SJSA1 (cell line): Measurements from ENCODE around the gene C14orf119. TPM values are rescaled to one million over a fixed set of nuclear protein-coding genes. Genes with fewer than 3 reads are reported as not detected.
A peak's percentile ranks its signal among the peaks of the same experiment; 100 is the strongest.

Experiments
- DNase-seq, 2 experiments: peaks; one replicate each; pipeline ENCODE4 v3.0.0-alpha.2; 2015 to 2020; ENCODE audit warnings: low spot score in 2 of 2, low read depth in 1 of 2
- H3K27ac ChIP-seq: fragments of 250-450 bp; sonication (Bioruptor Pico); 2 replicates; pipeline ENCODE4 v1.5.1; 2020; ENCODE audit warnings: mild to moderate bottlenecking, moderate library complexity
- H3K27me3 ChIP-seq: fragments of 250-450 bp; sonication (Bioruptor Pico); replicated peaks from 2 replicates; pipeline ENCODE4 v1.5.1; 2020; ENCODE audit warnings: mild to moderate bottlenecking, moderate library complexity
- H3K36me3 ChIP-seq: fragments of 250-450 bp; sonication (Bioruptor Pico); 2 replicates; pipeline ENCODE4 v1.5.1; 2020; ENCODE audit warnings: mild to moderate bottlenecking
- H3K4me1 ChIP-seq: fragments of 250-450 bp; sonication (Bioruptor Pico); replicated peaks from 2 replicates; pipeline ENCODE4 v1.6.1; 2021; ENCODE audit warnings: mild to moderate bottlenecking
- H3K4me3 ChIP-seq: fragments of 250-450 bp; sonication (Bioruptor Pico); 2 replicates; pipeline ENCODE4 v1.5.1; 2020; ENCODE audit warnings: mild to moderate bottlenecking
- H3K9me3 ChIP-seq: fragments of 250-450 bp; sonication (Bioruptor Pico); replicated peaks from 2 replicates; pipeline ENCODE4 v1.5.1; 2020; ENCODE audit warnings: mild to moderate bottlenecking
- total RNA-seq: library from RNA; depleted of rRNA; stranded (reverse); fragments of >200 nt; shearing (Covaris generic); gene quantifications from 2 replicates; pipeline ENCODE4 v1.2.3, GENCODE V29; 2014

C14orf119 gene
- total RNA-seq, 1 experiment from 2014 or later, result 33.1 TPM

DNA sequence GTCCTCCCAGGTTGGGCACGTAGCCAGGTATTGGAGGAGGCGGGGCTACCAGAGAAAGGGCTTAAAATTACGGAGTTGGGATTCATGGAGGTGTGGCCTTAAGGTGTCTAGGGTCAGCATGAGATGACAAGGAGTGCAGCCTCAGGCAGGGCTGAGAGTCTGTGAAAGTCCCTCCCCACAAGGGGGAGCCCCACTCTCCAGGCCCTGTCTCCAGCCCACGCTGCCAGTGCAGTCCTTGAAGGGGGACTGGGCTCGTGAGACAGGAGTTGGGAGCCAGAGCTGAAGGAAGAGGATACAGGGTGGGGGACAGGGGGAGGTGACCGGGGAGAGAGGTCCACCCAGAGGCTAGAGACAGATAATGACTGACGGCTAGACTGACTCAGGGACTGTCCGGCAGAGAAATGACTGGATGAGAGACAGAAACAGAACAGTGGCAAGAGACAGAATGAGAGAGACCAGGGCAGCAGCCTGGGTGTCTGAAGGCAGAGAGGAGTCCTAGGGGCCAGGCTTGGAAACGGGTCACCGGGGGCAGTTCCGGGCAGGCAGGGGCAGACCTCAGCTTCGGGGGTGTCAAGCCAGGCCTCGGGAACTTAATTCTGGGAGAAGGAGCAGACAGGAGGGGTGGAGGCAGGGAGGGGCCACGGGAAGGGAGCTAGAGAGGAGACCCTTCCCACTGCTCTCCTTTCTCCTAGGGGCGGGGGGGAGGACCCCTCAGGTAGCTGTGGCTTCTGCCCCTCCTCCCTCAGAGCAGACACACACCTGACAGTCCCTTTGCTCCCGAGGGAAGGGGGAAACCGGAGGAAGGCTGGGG is 39.0 kb upstream of the C14orf119 start:
- no peaks in the 10 kb centered on the region for H3K27me3 ChIP-seq
- peaks cover 33% of the 10 kb centered on the region for H3K36me3 ChIP-seq
- H3K27ac ChIP-seq, result no peak overlapping the region
- H3K9me3 ChIP-seq, result no peaks in the 10 kb centered on the region
- peak overlapping the region; percentile 61 for H3K4me3 ChIP-seq
- peaks cover 24% of the 10 kb centered on the region for H3K4me1 ChIP-seq
- DNase-seq, result peak; percentile 79 to 81

DNA sequence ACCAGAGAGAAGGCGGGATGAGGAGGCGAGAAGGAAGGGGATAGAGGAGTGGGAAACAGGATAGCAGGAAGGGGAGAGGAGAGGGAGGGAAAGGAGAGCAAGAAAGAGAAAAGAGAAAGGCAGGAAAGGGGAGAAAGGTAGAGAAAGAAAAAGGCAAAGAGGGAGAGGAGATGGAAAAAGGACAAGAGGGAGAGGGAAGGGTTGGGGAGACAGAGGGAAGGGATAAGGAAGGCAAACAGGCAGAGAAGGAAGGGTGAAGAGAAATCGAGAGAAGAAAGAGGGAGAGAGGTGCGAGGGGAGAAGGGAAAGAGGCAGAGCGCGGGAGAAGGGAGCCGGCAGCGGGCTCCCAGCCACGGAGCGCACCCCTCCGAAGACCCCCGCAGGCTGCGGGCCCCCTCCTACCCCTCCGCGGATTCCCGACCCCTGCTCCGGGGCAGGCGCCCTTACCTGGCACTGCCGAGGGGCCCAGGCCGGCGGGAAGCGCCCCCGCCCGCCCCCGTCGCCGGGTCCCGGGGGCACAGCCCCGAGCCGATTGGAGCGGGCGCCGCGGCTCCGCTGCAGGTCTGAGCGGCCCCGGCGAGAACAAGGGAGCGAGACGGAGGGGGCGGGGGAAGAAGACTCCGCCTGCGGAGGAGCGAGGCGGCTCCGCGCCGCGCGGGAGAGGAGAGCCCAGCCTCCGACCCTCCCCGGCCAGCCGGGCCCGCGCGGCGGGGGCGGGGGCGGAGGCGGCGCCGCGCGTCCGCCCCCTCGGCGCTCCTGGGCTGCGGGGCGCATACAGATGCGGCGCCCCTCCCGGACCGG is 38.1 kb upstream of the C14orf119 start, which contains the start of gene CDH24:
CDH24 (minus strand) TSS at position 565 of the 801 bp plus-strand sequence. CDS start 1,787 bp downstream, outside the sequence.
- H3K27ac ChIP-seq, result peak within 1 kb of the TSS; percentile 26; the same call in 1 of the 2 replicates
- DNase-seq, result peak; percentile 65 to 78
- no peaks in the 10 kb centered on the region for H3K9me3 ChIP-seq
- H3K27me3 ChIP-seq, result no peaks in the 10 kb centered on the region
- peaks cover 41% of the 10 kb centered on the region for H3K36me3 ChIP-seq
- H3K4me1 ChIP-seq, result peaks cover 32% of the 10 kb centered on the region
- H3K4me3 ChIP-seq, result peak within 1 kb of the TSS; percentile 61

DNA sequence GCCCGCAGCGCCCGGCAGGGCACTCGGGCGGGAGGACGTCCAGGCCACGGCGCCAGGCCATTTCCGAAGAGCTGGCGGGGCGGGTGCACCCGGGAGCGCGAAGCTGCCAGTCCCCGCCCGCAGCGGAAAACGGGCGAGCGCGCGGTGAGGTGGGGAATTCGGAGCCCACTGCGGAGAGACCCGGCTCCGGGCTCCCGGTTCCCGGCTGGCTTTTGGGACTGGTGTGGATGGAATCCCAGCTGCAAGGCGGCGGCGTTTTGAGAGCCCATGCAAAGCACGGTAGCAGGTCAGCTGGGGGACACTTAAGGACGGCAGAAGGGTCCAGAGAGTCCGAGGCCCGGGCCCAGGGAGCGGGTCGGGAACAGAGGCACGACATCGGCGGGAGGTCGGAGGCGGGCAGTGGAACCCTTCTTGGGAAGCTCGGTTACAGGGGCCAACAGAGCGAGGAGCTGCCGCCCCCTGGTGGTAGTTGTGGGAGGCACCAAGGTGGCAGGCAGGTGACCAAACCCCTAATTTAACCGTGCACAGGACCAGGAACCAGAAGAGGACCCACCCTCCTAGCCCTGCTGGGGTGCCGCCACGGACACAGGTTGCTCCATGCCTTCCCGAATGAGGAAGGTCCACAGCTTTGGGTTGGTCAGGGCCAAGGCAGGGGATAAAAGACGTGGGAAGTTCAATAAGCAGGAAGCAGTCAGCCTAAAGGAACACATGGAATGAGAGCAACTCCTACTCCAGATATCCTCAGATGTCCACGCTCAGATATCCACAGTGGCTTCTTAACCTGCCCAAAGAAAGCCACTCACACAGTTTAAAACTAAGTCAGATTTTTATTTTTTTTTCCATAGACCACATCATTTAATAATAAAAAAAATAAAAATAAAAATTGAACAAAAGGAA is 37.3 kb upstream of the C14orf119 start:
- peak; percentile 83 to 91 for DNase-seq
- H3K27ac ChIP-seq, result peak overlapping the region; percentile 26; the same call in 1 of the 2 replicates
- H3K4me1 ChIP-seq, result peaks cover 40% of the 10 kb centered on the region
- peak overlapping the region; percentile 61 for H3K4me3 ChIP-seq
- H3K36me3 ChIP-seq, result peaks cover 50% of the 10 kb centered on the region
- no peaks in the 10 kb centered on the region for H3K27me3 ChIP-seq
- no peaks in the 10 kb centered on the region for H3K9me3 ChIP-seq

DNA sequence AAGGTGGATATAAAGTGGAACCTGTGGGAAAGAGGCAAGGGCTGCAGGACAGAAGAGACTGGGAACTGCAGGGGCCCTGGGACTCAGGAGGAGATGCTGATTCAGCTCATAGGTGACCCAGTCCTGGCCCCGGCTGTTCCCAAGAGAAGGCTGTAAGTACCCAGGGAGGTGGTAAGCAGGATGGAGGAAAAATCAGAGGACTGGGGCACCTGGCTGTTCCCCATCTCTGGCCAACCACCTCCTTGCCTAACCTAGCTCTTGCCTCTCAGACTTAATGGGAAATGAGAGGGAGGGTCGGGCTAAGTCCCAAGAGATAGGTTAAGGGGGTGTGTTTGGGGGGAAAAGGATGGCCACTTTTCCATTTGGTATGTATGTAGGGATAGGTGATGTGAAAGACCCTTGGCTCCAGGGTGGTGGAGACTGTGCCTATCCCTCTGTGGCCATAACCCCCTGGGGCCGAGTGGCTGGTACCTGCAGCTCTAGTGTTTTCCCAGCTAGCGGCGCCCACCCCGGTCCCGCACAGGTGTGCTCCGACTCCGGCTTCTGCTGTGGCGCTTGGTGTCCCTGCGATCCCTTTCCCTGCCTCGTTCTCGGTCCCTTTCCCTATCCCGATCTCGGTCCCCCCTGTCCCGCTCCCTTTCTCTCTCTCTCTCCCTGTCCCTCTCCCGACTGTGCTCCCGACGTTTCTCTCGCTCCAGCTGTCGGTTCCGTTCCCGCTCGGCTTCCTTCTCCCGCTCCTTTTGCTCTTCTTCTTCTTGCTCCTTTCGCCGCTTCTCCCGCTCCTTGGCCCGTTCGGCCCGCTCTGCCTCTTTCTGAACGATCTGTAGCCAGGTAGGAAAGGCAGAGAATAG is 36.4 kb upstream of the C14orf119 start:
- no peaks in the 10 kb centered on the region for H3K27me3 ChIP-seq
- DNase-seq, result no peak
- H3K4me3 ChIP-seq, result no peak overlapping the region
- H3K36me3 ChIP-seq, result peaks cover 58% of the 10 kb centered on the region
- peaks cover 43% of the 10 kb centered on the region for H3K4me1 ChIP-seq
- no peak overlapping the region for H3K27ac ChIP-seq
- H3K9me3 ChIP-seq, result no peaks in the 10 kb centered on the region

DNA sequence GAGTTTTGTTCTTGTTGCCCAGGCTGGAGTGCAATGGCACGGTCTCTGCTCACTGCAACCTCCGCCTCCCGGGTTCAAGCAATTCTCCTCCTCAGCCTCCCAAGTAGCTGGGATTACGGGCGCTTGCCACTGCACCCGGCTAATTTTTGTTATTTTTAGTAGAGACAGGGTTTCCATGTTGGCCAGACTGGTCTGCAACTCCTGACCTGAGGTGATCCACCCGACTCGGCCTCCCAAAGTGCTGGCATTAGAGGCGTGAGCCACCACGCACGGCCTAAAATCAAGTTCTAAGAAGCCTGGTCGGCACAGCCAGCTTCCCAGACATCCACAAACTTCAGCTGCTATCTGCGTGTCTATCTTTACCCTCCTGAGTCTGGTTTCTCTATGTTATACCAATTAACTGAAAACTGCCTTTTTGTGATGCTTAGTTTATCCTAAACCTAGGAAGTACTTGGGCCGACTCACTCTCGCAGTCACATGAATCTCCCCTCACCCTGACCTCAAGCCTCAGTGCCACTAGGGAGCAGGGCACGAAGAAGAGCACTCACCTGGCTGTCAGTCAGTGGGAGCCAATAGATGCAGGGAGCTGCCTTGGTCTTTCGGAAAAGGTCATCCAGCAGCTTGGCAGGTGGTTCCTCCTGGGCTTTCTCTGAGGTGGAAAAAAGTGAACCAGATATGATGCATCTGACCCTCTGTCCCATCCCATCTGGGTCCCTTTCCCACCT is 34.6 kb upstream of the C14orf119 start:
- H3K4me3 ChIP-seq, result no peak overlapping the region
- no peak for DNase-seq
- no peak overlapping the region for H3K27ac ChIP-seq
- peaks cover 76% of the 10 kb centered on the region for H3K36me3 ChIP-seq
- H3K27me3 ChIP-seq, result no peaks in the 10 kb centered on the region
- peaks cover 41% of the 10 kb centered on the region for H3K4me1 ChIP-seq
- no peaks in the 10 kb centered on the region for H3K9me3 ChIP-seq

DNA sequence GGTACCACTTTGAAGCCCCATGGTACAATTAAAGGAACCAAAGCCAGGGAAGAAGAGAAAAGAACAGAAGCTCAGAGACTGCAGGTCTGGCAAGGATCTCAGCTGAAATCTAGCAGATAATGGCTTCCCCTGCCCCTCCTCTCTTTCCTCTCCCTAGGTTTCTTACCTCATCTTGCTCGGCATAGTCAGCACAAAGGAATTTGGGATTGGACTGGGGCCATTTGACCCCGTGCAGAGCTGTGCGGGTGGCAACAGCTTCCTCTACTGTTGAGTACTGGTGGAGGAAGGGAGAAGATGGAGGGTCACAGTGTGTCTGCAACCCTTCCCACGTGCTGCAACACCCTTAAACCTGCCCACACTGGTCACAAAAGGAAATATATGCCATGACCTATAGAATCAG is 33.3 kb upstream of the C14orf119 start:
- peak overlapping the region; percentile 77 for H3K27ac ChIP-seq
- DNase-seq, result peak; percentile 91 to 95
- H3K9me3 ChIP-seq, result no peaks in the 10 kb centered on the region
- peaks cover 88% of the 10 kb centered on the region for H3K36me3 ChIP-seq
- no peaks in the 10 kb centered on the region for H3K27me3 ChIP-seq
- H3K4me1 ChIP-seq, result peaks cover 28% of the 10 kb centered on the region
- H3K4me3 ChIP-seq, result no peak overlapping the region

DNA sequence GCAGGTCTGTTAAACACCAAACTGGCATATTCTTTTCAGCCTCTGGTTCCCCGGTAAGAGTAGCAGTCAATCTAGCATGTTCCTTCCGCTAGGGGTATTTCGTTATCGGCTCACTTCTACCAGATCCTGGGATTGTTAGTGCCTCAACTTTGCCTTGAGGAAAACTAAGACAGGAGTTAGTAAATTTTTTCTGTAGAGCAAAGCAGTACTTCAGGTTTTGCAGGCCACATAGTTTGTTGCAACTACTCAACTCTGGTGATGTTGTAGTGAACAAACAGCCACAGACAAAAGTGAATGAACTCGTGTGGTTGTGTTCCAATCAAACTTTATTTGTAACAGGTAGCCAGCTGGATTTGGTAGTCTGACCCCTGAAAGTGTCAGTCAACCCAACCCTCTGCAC is 31.7 kb upstream of the C14orf119 start:
- H3K4me1 ChIP-seq, result peaks cover 19% of the 10 kb centered on the region
- H3K36me3 ChIP-seq, result peaks cover 93% of the 10 kb centered on the region
- H3K27me3 ChIP-seq, result no peaks in the 10 kb centered on the region
- no peaks in the 10 kb centered on the region for H3K9me3 ChIP-seq
- H3K4me3 ChIP-seq, result no peak overlapping the region
- H3K27ac ChIP-seq, result no peak overlapping the region
- no peak for DNase-seq

DNA sequence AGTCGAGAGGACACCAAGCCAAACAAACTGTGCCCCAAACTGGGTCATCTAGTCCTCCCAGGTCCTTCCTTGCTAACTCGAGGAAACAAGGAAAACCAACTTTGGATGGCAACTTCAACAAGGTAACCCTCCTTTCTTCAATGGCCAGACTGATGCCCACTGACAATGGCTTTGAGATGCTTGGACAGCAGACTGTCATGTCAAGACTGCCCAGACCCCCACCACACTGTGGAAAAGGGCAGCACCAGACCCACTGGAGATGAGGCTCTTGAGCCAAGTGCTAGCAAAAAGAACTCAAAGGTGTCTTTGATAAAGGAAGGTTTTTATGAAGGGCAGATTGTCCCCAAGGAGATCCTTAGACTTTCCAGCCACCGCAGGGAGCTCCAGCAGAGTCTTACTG is 28.9 kb upstream of the C14orf119 start:
- no peak overlapping the region for H3K4me3 ChIP-seq
- peaks cover 91% of the 10 kb centered on the region for H3K36me3 ChIP-seq
- DNase-seq, result no peak
- H3K27me3 ChIP-seq, result no peaks in the 10 kb centered on the region
- no peak overlapping the region for H3K27ac ChIP-seq
- H3K4me1 ChIP-seq, result peaks cover 26% of the 10 kb centered on the region
- no peaks in the 10 kb centered on the region for H3K9me3 ChIP-seq

DNA sequence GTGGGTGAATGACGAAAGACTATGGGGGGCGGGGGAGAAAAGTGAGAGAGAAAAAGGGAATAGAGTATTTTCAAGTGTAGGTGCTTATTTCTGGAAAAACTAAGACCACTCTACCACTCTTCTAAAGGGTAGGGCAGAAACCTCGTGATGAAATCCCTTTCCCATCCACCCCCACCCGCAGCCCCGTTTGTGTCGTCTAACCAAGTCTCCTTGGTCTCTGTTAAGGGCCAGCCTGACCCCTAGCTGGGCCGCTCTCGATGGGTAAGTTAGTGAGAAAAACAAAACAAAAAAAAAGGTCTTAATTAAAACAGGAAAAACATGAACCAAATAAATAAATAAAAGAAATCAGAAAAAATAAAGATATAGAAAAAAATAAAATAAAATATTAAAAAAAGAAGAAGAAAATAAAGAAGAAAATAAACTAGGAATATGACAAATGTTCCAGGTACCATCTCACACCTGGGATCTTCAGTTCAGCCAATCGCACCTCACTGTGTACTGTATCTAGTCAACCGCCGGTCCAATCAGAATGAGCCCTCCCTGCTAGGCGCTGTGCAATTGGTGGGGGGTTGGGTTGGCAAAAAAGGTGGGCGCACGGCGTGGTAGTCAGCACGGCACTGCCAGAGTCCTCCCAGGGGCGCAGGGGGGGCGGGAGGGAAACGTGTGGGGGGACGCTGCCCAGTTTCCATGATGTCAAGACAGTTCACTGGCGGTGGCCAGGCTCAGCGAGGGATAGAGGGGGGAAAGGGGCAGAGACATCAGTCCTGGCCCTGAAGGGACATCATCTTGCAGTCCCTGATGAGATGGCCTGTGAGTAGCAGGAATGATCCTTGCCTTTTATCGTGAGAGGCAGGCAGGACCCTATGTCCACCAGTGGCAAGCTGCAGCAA is 28.2 kb upstream of the C14orf119 start:
- Histone ChIP-seq H3K27me3 (no peaks in the 10 kb centered on the region), H3K4me1 (peaks cover 25% of the 10 kb centered on the region), H3K4me3 (no peak overlapping the region), H3K27ac (no peak overlapping the region), H3K9me3 (no peaks in the 10 kb centered on the region), H3K36me3 (peaks cover 88% of the 10 kb centered on the region)
- DNase-seq, result no peak

DNA sequence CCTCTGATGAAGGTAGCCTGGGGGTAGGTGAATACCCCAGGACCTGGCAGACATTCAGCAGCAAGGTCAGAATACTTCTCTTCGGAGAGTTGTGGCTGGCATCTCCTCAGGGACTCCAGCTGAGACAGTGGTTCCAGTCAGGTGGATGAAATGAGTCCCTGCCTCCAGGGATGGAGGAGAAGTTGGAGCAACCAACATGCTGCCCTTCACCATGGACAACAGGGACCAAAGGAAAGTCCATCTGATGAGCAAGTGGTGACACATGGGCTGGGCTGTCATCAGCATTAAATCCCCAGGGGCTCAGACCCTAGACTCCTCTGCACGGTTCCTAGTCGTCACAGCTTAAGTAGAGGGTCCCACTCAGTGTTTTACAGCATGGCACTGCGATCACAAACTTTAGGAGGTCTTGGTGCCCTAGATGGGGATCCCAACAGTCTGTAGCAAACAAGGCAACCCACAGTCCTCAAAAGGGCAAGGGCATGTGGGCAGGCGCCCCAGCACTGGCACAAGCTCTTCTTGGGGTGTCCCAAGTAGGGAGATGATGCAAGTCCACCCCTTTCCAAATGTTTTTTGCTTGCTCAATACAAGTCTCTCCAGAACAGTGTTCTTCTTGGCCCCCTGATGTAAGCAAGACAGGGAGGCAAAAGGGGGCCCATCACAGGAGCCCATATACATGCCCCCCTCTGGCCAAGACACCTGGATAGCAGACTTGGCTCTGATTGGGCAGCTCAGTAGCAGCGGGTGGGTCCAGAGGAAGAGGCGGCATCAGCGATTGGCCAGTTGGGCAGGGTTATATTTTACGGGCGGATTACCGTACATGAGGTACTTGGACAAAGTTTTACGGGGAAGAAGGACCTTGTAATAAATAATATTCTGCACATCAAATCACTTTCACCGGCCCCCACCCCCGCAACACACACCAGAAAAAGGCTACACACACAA is 27.2 kb upstream of the C14orf119 start:
- no peaks in the 10 kb centered on the region for H3K9me3 ChIP-seq
- H3K4me1 ChIP-seq, result peaks cover 18% of the 10 kb centered on the region
- no peak overlapping the region for H3K27ac ChIP-seq
- H3K4me3 ChIP-seq, result no peak overlapping the region
- DNase-seq, result no peak
- peaks cover 88% of the 10 kb centered on the region for H3K36me3 ChIP-seq
- no peaks in the 10 kb centered on the region for H3K27me3 ChIP-seq
